ENCODE data around the gene MKNK1.

Gene MKNK1

DNA sequence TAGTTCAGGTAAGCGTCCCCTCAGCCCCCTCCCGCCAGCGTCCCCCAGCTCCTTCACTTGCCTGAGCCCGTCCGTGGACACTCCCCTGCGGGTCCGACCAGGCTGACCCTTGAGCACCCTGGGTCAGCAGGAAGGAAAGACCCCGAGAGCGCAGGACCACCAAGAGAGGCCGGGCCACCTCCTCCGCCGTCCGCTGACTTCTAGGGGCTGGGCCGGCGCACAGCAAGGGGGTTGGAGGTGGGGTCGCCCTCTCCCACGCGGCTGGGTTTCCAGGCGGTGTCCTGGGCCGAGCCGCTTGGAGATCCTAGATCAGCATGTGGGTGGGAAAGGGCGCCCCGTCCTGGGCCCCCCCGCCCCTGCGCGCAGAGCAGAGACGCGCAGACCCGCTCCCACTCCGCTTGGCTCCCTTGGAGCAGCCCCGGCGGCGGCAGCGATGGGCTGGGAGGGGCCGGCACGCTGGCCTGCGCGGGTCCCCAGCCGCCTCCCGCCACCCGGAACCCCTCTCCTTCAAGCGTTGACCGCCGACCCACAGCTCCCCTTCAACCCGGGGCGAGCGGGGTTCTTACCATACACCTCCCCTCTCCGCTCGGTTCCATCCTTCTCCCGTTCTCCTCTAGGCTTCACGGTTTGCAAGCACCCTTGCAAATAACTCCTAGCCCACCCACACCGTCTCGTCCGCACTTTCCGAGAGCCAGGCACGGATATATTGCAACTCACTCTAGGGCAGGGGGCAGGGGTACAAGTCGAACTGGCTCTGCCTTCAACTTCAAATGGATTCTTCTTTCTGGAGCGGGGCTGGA is 60.1 kb downstream of the MKNK1 start:
- Histone ChIP-seq H3K27ac (no peak overlapping the region), H2AFZ (ENCODE audit: low read depth) (no peak overlapping the region), H4K20me1 (ENCODE audit: insufficient read depth) (no peaks in the 10 kb centered on the region), H3K9ac (no peak overlapping the region), H3K4me2 (no peak overlapping the region), H3K4me1 (ENCODE audit: low read depth, poor library complexity, severe bottlenecking) (no peaks in the 10 kb centered on the region), H3K27me3 (ENCODE audit: insufficient read depth, low read depth) (no peaks in the 10 kb centered on the region; the same call in 1 of the 2 replicates), H3K4me3 (IDR thresholded peaks at IDR 0.05; ENCODE audit: insufficient read depth, low read depth, low read length) (no peak overlapping the region), H3K36me3 (ENCODE audit: insufficient read depth) (no peaks in the 10 kb centered on the region), H3K79me2 (ENCODE audit: insufficient read depth, low read depth) (no peaks in the 10 kb centered on the region)
- no peak for TF ChIP-seq CTCF (conservative IDR thresholded peaks at IDR 0.05; ENCODE audit: low read depth, low read length)

GRCh38 chr1:46543382-46543760 is 60.7 kb downstream of the MKNK1 start:
- Histone ChIP-seq H3K36me3 (ENCODE audit: insufficient read depth) (no peaks in the 10 kb centered on the region), H3K27ac (no peak overlapping the region), H3K79me2 (ENCODE audit: insufficient read depth, low read depth) (no peaks in the 10 kb centered on the region), H3K27me3 (ENCODE audit: insufficient read depth, low read depth) (no peaks in the 10 kb centered on the region; the same call in 1 of the 2 replicates), H4K20me1 (ENCODE audit: insufficient read depth) (no peaks in the 10 kb centered on the region), H3K4me3 (IDR thresholded peaks at IDR 0.05; ENCODE audit: insufficient read depth, low read depth, low read length) (no peak overlapping the region), H2AFZ (ENCODE audit: low read depth) (no peak overlapping the region), H3K9ac (no peak overlapping the region), H3K4me1 (ENCODE audit: low read depth, poor library complexity, severe bottlenecking) (no peaks in the 10 kb centered on the region), H3K4me2 (no peak overlapping the region)
- no peak for TF ChIP-seq CTCF (conservative IDR thresholded peaks at IDR 0.05; ENCODE audit: low read depth, low read length)

- no peak overlapping the region for H3K4me3 ChIP-seq (IDR thresholded peaks at IDR 0.05; ENCODE audit: insufficient read depth, low read depth, low read length)
- H3K36me3 ChIP-seq (ENCODE audit: insufficient read depth) = no peaks in the 10 kb centered on the region
- no peak overlapping the region for H2AFZ ChIP-seq (ENCODE audit: low read depth)
- no peaks in the 10 kb centered on the region for H3K79me2 ChIP-seq (ENCODE audit: insufficient read depth, low read depth)
- H3K9ac ChIP-seq = no peak overlapping the region
- no peaks in the 10 kb centered on the region; the same call in 1 of the 2 replicates for H3K27me3 ChIP-seq (ENCODE audit: insufficient read depth, low read depth)
- no peak overlapping the region for H3K4me2 ChIP-seq
- no peaks in the 10 kb centered on the region for H4K20me1 ChIP-seq (ENCODE audit: insufficient read depth)
- TF ChIP-seq CTCF (conservative IDR thresholded peaks at IDR 0.05; ENCODE audit: low read depth, low read length) = no peak
- H3K27ac ChIP-seq = no peak overlapping the region
- H3K4me1 ChIP-seq (ENCODE audit: low read depth, poor library complexity, severe bottlenecking) = no peaks in the 10 kb centered on the region
Measured at GRCh38 chr1:46539972-46540371, 64.1 kb downstream of the MKNK1 start.

DNA sequence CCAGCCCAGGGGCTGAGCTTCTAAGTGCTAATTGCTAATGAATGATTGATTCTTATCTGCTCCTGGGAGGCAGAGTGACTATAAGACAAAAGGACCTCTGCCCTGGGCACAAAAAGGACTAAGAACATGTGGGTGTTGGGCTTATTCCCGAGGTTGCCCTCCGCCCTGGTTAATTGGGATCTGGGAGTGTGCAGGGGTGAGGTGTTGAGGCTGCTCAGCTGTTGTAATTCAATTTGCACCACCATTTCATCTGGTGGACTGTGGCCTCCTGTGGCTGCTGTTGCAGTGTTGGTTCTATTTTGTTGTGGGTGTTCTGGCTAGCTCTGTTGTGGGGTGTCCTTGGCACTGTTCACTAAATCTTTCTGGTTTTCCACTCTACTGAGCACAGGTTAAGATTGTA is 65.9 kb downstream of the MKNK1 start:
- H3K27me3 ChIP-seq (ENCODE audit: insufficient read depth, low read depth) = peaks cover 10% of the 10 kb centered on the region
- H3K9ac ChIP-seq = no peak overlapping the region

More for the DNA sequence above, 65.9 kb downstream of the MKNK1 start:
- Histone ChIP-seq H3K4me1 (ENCODE audit: low read depth, poor library complexity, severe bottlenecking) (no peaks in the 10 kb centered on the region), H3K79me2 (ENCODE audit: insufficient read depth, low read depth) (no peaks in the 10 kb centered on the region), H3K4me2 (no peak overlapping the region), H4K20me1 (ENCODE audit: insufficient read depth) (no peaks in the 10 kb centered on the region), H3K27ac (no peak overlapping the region), H3K4me3 (IDR thresholded peaks at IDR 0.05; ENCODE audit: insufficient read depth, low read depth, low read length) (no peak overlapping the region), H3K36me3 (ENCODE audit: insufficient read depth) (no peaks in the 10 kb centered on the region), H2AFZ (ENCODE audit: low read depth) (no peak overlapping the region)
- TF ChIP-seq CTCF (conservative IDR thresholded peaks at IDR 0.05; ENCODE audit: low read depth, low read length) = no peak

All from KMS-11 (cell line).